ENCODE data around the gene ACP1. TPM values are rescaled to one million over a fixed set of nuclear protein-coding genes. Genes with fewer than 3 reads are reported as not detected.

ACP1 gene
- total and polyA plus RNA-seq, 3 experiments from 2014 or later: 152 to 171 (median 160) TPM

DNA sequence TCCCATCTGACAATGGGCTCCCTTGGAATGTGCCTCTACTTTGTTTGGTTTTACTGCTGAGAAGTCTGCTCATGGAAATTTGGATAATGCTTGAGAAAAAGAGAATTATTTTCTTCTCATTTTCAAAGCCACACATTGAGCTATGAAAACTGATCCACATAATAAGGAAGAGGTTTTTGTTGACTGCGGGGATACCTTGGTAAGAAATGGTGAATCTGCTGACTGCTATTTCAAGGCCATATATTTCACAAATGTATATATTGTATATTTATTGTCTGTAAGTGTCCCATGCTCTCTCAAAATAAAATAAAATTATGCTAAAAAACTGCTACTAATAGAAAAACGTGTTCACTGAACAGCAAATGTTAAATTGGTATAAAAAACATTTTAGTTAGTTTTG lies 16.0 kb upstream of the ACP1 start:
- Histone ChIP-seq H3K27ac (ENCODE audit: low read depth, low read length) (no peak overlapping the region), H3K36me3 (ENCODE audit: insufficient read depth, low read length) (peaks cover 13% of the 10 kb centered on the region), H3K9me3 (ENCODE audit: low read length) (no peaks in the 10 kb centered on the region), H3K4me3 (ENCODE audit: low read length) (no peak overlapping the region), H3K27me3 (ENCODE audit: insufficient read depth, low read length, poor library complexity, severe bottlenecking) (no peaks in the 10 kb centered on the region), H3K4me1 (ENCODE audit: insufficient read depth, low read length) (no peaks in the 10 kb centered on the region)
- H3K4me1 Mint-ChIP-seq: peaks cover 4 to 7% (median 6%) of the 10 kb centered on the region in 3 donors
- no peak overlapping the region for H3K4me3 Mint-ChIP-seq
- H3K36me3 Mint-ChIP-seq: peaks cover 2 to 65% (median 23%) of the 10 kb centered on the region in 3 donors
- no peak overlapping the region for H3K27ac Mint-ChIP-seq
- POLR2A ChIA-PET: interaction anchor here (0.6 kb wide), 1 partner anchor 186 kb away, joined by 4 read pairs; no protein-coding TSS in a partner anchor
- CTCF ChIA-PET: no interaction called here
- DNase-seq: no peak
- H3K27me3 Mint-ChIP-seq: no peaks in the 10 kb centered on the region
- no peaks in the 10 kb centered on the region for H3K9me3 Mint-ChIP-seq

- POLR2A ChIA-PET: no interaction called here
Observed at GRCh38 chr2:249538-250042, 15.2 kb upstream of the ACP1 start.

DNA sequence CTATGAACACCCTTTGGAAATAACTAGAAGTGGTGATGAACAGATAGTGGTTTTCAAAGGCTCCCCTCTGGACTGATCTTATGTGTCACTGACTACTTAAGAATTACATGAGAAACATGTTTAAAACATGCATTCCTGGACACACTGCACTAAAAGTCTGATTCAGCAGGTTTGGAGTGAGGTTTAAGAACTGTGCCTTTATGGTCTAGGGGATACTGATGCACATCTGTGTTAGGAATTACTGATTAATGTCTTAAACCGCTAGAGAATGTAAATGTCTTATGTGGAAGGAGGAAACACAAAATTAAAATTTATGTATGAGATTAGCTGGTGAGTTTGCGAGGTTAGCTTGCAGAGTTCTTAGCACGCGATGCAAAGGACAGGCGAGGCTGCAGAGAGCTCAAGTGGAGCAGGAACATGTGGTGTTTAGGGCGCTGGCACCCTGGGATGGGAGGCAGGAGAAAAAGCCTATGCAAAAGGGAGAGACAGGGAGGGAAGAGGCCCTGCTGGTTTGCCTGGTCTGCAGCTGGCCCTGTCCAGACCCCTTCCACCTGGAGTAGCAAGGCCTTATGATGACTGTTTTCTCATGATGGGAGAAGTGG lies 12.6 kb upstream of the ACP1 start:
- Histone ChIP-seq H3K27ac (ENCODE audit: low read depth, low read length) (no peak overlapping the region), H3K4me1 (ENCODE audit: insufficient read depth, low read length) (no peaks in the 10 kb centered on the region), H3K36me3 (ENCODE audit: insufficient read depth, low read length) (peaks cover 9% of the 10 kb centered on the region), H3K27me3 (ENCODE audit: insufficient read depth, low read length, poor library complexity, severe bottlenecking) (no peaks in the 10 kb centered on the region), H3K4me3 (ENCODE audit: low read length) (no peak overlapping the region), H3K9me3 (ENCODE audit: low read length) (no peaks in the 10 kb centered on the region)
- DNase-seq: no peak
- Mint-ChIP-seq H3K36me3 (peaks cover 0 to 41% (median 11%) of the 10 kb centered on the region in 3 donors), H3K4me1 (no peaks in the 10 kb centered on the region), H3K4me3 (no peak overlapping the region), H3K27ac (no peak overlapping the region), H3K9me3 (peaks cover 0 to under 1% (median 0%) of the 10 kb centered on the region in 5 donors), H3K27me3 (no peaks in the 10 kb centered on the region)
- CTCF ChIA-PET: no interaction called here
- POLR2A ChIA-PET: no interaction called here

More at GRCh38 chr2:249538-250042, 15.2 kb upstream of the ACP1 start:
- no peak overlapping the region for H3K27ac Mint-ChIP-seq
- no peak overlapping the region for H3K4me3 Mint-ChIP-seq
- Histone ChIP-seq H3K36me3 (ENCODE audit: insufficient read depth, low read length) (peaks cover 13% of the 10 kb centered on the region), H3K9me3 (ENCODE audit: low read length) (no peaks in the 10 kb centered on the region), H3K4me1 (ENCODE audit: insufficient read depth, low read length) (no peaks in the 10 kb centered on the region), H3K27me3 (ENCODE audit: insufficient read depth, low read length, poor library complexity, severe bottlenecking) (no peaks in the 10 kb centered on the region), H3K4me3 (ENCODE audit: low read length) (no peak overlapping the region), H3K27ac (ENCODE audit: low read depth, low read length) (no peak overlapping the region)
- H3K27me3 Mint-ChIP-seq: no peaks in the 10 kb centered on the region
- DNase-seq: no peak
- no peaks in the 10 kb centered on the region for H3K9me3 Mint-ChIP-seq
- H3K4me1 Mint-ChIP-seq: peaks cover 4 to 7% (median 6%) of the 10 kb centered on the region in 3 donors
- H3K36me3 Mint-ChIP-seq: peaks cover 0 to 58% (median 16%) of the 10 kb centered on the region in 3 donors
- CTCF ChIA-PET: interaction anchor here (1.0 to 1.5 kb wide), 2 partner anchors 11 to 387 kb away, joined by 3 to 4 read pairs; no protein-coding TSS in a partner anchor

DNA sequence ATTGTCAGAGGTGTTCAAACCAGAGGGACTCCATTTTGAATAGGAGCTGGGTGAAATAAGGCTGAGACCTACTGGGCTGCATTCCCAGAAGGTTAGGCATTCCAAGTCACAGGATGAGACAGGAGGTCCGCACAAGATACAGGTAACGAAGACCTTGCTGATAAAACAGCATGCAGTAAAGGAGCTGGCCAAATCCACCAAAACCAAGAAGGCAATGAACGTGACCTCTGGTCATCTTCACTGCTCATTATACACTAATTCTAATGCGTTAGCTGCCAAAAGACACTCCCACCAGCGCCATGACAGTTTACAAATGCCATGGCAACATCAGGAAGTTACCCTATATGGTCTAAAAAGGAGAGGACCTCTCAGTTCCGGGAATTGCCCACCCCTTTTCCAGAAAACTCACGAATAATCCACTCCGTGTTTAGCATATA lies 11.5 kb upstream of the ACP1 start:
- H3K27me3 ChIP-seq (ENCODE audit: insufficient read depth, low read length, poor library complexity, severe bottlenecking): no peaks in the 10 kb centered on the region
- peaks cover 6% of the 10 kb centered on the region for H3K36me3 ChIP-seq (ENCODE audit: insufficient read depth, low read length)
- H3K27ac ChIP-seq (ENCODE audit: low read depth, low read length): no peak overlapping the region
- Mint-ChIP-seq H3K36me3 (peaks cover 5 to 32% (median 11%) of the 10 kb centered on the region in 3 donors), H3K9me3 (peaks cover 0 to 7% (median 3%) of the 10 kb centered on the region in 5 donors), H3K27me3 (no peaks in the 10 kb centered on the region), H3K27ac (peak overlapping the region in 1 of 8 donors; percentile 10), H3K4me3 (no peak overlapping the region), H3K4me1 (no peaks in the 10 kb centered on the region)
- no peak overlapping the region for H3K4me3 ChIP-seq (ENCODE audit: low read length)
- no peak for DNase-seq
- ChIA-PET POLR2A (no interaction called here), CTCF (no interaction called here)
- no peaks in the 10 kb centered on the region for H3K9me3 ChIP-seq (ENCODE audit: low read length)
- no peaks in the 10 kb centered on the region for H3K4me1 ChIP-seq (ENCODE audit: insufficient read depth, low read length)

DNA sequence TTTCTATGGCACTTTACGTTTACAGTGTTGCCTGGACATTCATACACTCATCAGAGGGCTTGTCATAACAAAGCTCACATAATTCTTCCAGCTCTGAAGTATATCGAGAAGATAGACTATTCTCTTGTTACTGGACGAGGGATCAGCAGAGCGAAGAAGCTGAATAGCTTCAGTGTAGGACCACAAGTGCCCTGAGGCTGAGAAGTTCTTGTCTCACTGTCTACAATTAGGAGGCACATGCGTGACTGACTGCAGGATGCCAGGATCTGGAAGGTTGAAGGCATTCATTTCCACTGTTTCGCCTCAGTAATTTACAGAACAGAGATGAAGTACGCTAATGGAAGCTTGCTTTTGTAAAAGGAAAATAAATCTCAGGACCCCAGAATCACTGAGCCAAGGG lies 10.5 kb upstream of the ACP1 start:
- Mint-ChIP-seq H3K4me3 (no peak overlapping the region), H3K4me1 (peaks cover 0 to 1% (median 0%) of the 10 kb centered on the region in 3 donors), H3K36me3 (peaks cover 8 to 32% (median 15%) of the 10 kb centered on the region in 3 donors), H3K27ac (no peak overlapping the region), H3K9me3 (peaks cover 0 to 13% (median 7%) of the 10 kb centered on the region in 5 donors), H3K27me3 (no peaks in the 10 kb centered on the region)
- Histone ChIP-seq H3K27me3 (ENCODE audit: insufficient read depth, low read length, poor library complexity, severe bottlenecking) (no peaks in the 10 kb centered on the region), H3K4me1 (ENCODE audit: insufficient read depth, low read length) (no peaks in the 10 kb centered on the region), H3K27ac (ENCODE audit: low read depth, low read length) (no peak overlapping the region), H3K9me3 (ENCODE audit: low read length) (no peaks in the 10 kb centered on the region), H3K36me3 (ENCODE audit: insufficient read depth, low read length) (peaks cover 6% of the 10 kb centered on the region), H3K4me3 (ENCODE audit: low read length) (no peak overlapping the region)
- DNase-seq: no peak
- POLR2A ChIA-PET: no interaction called here
- CTCF ChIA-PET: no interaction called here

- no peak for DNase-seq
- H3K27me3 ChIP-seq (ENCODE audit: insufficient read depth, low read length, poor library complexity, severe bottlenecking): no peaks in the 10 kb centered on the region
- H3K27me3 Mint-ChIP-seq: no peaks in the 10 kb centered on the region
- peaks cover 4 to 28% (median 18%) of the 10 kb centered on the region in 3 donors for H3K36me3 Mint-ChIP-seq
- H3K4me3 Mint-ChIP-seq: no peak overlapping the region
- no peak overlapping the region for H3K4me3 ChIP-seq (ENCODE audit: low read length)
- H3K27ac Mint-ChIP-seq: peak overlapping the region in 1 of 8 donors; percentile 37
- CTCF ChIA-PET: interaction anchor here (1.7 kb wide), 1 partner anchor 10 kb away, joined by 4 read pairs; no protein-coding TSS in a partner anchor
- H3K36me3 ChIP-seq (ENCODE audit: insufficient read depth, low read length): peaks cover 6% of the 10 kb centered on the region
- no peaks in the 10 kb centered on the region for H3K9me3 ChIP-seq (ENCODE audit: low read length)
- peaks cover 0 to 1% (median 0%) of the 10 kb centered on the region in 3 donors for H3K4me1 Mint-ChIP-seq
- H3K9me3 Mint-ChIP-seq: peaks cover 0 to 13% (median 7%) of the 10 kb centered on the region in 5 donors
- H3K4me1 ChIP-seq (ENCODE audit: insufficient read depth, low read length): no peaks in the 10 kb centered on the region
- no peak overlapping the region for H3K27ac ChIP-seq (ENCODE audit: low read depth, low read length)
- POLR2A ChIA-PET: no interaction called here
Observed at GRCh38 chr2:255195-255594, 9.6 kb upstream of the ACP1 start.

DNA sequence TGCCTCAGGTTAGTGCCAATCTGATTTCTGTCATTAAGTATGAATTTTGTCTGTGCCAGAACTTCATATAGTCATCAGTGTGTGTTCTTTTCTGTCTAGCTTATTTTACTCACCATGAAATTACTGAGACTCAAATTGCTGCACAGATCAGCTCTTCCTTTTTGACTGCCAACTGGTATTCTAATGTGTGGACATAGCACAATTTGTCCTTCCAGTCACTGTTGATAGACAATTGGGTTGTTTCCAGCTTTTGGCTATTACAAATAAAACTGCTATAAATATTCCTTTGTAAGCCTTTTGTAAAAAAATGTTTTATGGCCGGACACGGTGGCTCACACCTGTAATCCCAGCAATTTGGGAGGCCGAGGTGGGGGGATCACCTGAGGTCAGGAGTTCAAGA lies 8.7 kb upstream of the ACP1 start:
- no peaks in the 10 kb centered on the region for H3K27me3 ChIP-seq (ENCODE audit: insufficient read depth, low read length, poor library complexity, severe bottlenecking)
- no peak overlapping the region for H3K4me3 ChIP-seq (ENCODE audit: low read length)
- Mint-ChIP-seq H3K27me3 (no peaks in the 10 kb centered on the region), H3K4me1 (peaks cover 0 to 5% (median 1%) of the 10 kb centered on the region in 3 donors), H3K27ac (no peak overlapping the region), H3K36me3 (peaks cover 4 to 28% (median 18%) of the 10 kb centered on the region in 3 donors), H3K9me3 (peaks cover 0 to 13% (median 7%) of the 10 kb centered on the region in 5 donors), H3K4me3 (no peak overlapping the region)
- H3K27ac ChIP-seq (ENCODE audit: low read depth, low read length): no peak overlapping the region
- DNase-seq: no peak
- ChIA-PET POLR2A (no interaction called here), CTCF (interaction anchor here (1.7 kb wide), 1 partner anchor 11 kb away, joined by 4 read pairs; no protein-coding TSS in a partner anchor)
- H3K4me1 ChIP-seq (ENCODE audit: insufficient read depth, low read length): no peaks in the 10 kb centered on the region
- H3K9me3 ChIP-seq (ENCODE audit: low read length): no peaks in the 10 kb centered on the region
- H3K36me3 ChIP-seq (ENCODE audit: insufficient read depth, low read length): no peaks in the 10 kb centered on the region

DNA sequence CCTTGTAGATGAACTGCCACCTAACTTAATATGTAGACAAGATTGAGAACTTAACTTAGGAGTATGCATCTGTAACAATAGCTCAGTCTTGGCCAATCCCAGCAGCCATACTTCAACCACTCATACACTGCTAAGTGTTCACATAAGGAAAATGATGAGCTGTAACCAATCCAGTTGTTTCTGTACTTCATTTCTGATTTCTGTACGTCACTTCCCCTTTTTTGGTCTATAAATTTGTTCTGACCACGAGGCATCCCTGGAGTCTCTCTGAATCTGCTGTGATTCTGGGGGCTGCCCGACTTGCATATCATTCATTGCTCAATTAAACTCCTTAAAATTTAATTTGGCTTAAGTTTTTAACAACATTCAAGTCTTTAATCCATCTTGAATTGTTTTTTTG lies 7.3 kb upstream of the ACP1 start:
- no peaks in the 10 kb centered on the region for H3K4me1 ChIP-seq (ENCODE audit: insufficient read depth, low read length)
- POLR2A ChIA-PET: interaction anchor here (0.6 kb wide), 1 partner anchor 26 kb away, joined by 3 read pairs; no protein-coding TSS in a partner anchor
- no peak overlapping the region for H3K27ac ChIP-seq (ENCODE audit: low read depth, low read length)
- Mint-ChIP-seq H3K4me1 (peaks cover 5 to 9% (median 5%) of the 10 kb centered on the region in 3 donors), H3K27ac (no peak overlapping the region), H3K4me3 (no peak overlapping the region), H3K36me3 (peaks cover 0 to 18% (median 16%) of the 10 kb centered on the region in 3 donors), H3K9me3 (peaks cover 0 to 13% (median 7%) of the 10 kb centered on the region in 5 donors), H3K27me3 (no peaks in the 10 kb centered on the region)
- H3K4me3 ChIP-seq (ENCODE audit: low read length): no peak overlapping the region
- no peak for DNase-seq
- no peaks in the 10 kb centered on the region for H3K27me3 ChIP-seq (ENCODE audit: insufficient read depth, low read length, poor library complexity, severe bottlenecking)
- CTCF ChIA-PET: no interaction called here
- no peaks in the 10 kb centered on the region for H3K36me3 ChIP-seq (ENCODE audit: insufficient read depth, low read length)
- H3K9me3 ChIP-seq (ENCODE audit: low read length): no peaks in the 10 kb centered on the region

Measured in CD8-positive, alpha-beta memory T cell (primary cell).